H1 (cell line): ENCODE measurements around the gene CELF4. TPM values are rescaled to one million over a fixed set of nuclear protein-coding genes. Genes with fewer than 3 reads are reported as not detected.
A peak's percentile ranks its signal among the peaks of the same experiment; 100 is the strongest.

Source experiments
- CTCF ChIA-PET: fragments of 300-600 bp; sonication (Branson Sonifier 250); formaldehyde crosslinking; loops from one replicate; lab custom pipeline; 2021; ENCODE audit not compliant: partially characterized antibody; lab: Charles Lee
- POLR2A ChIA-PET: fragments of 300-600 bp; sonication (Branson Sonifier 250); formaldehyde crosslinking; loops from one replicate; lab custom pipeline; 2021; ENCODE audit warnings: inconsistent platforms; ENCODE audit not compliant: partially characterized antibody; lab: Charles Lee
- DNase-seq, 2 experiments: peaks; one replicate each; pipeline versions ENCODE4 v3.0.0 to v3.0.0-alpha.2; 2010 to 2022; ENCODE audit warnings: low spot score in 2 of 2, low read depth in 1 of 2, mixed read lengths in 1 of 2
- FAIRE-seq: peaks from 2 replicates; lab custom pipeline; 2011; peaks lifted over from hg19 to GRCh38; lab: Jason Lieb, UNC
- H2AFZ ChIP-seq: 2 replicates; pipeline ENCODE4 v1.8.1; 2012; ENCODE audit warnings: low read length, inconsistent platforms
- H2AK5ac ChIP-seq: 2 replicates; pipeline ENCODE4 v1.6.1; 2013; ENCODE audit warnings: low read depth, low read length
- H2BK120ac ChIP-seq: replicated peaks from 2 replicates; pipeline ENCODE3; 2013; ENCODE audit warnings: low read depth, low read length, inconsistent platforms
- H2BK12ac ChIP-seq: 2 replicates; pipeline ENCODE4 v1.6.1; 2013; ENCODE audit warnings: low read depth, low read length
- H2BK15ac ChIP-seq: 2 replicates; pipeline ENCODE4 v1.6.1; 2013; ENCODE audit warnings: low read length
- H2BK20ac ChIP-seq: 2 replicates; pipeline ENCODE4 v1.6.1; 2013; ENCODE audit warnings: low read length
- H2BK5ac ChIP-seq: 2 replicates; pipeline ENCODE4 v1.6.1; 2013; ENCODE audit warnings: low read depth, low read length
- H3K14ac ChIP-seq: 2 replicates; pipeline ENCODE4 v1.6.1; 2013; ENCODE audit warnings: inconsistent platforms; ENCODE audit not compliant: insufficient read length
- H3K18ac ChIP-seq: 2 replicates; pipeline ENCODE4 v1.6.1; 2013; ENCODE audit warnings: low read length; ENCODE audit errors: extremely low read depth
- H3K23ac ChIP-seq: 2 replicates; pipeline ENCODE4 v1.6.1; 2013; ENCODE audit warnings: inconsistent platforms; ENCODE audit not compliant: insufficient read length
- H3K23me2 ChIP-seq: 2 replicates; pipeline ENCODE4 v1.6.1; 2013; ENCODE audit warnings: low read depth, low read length
- H3K27ac ChIP-seq: 2 replicates; pipeline ENCODE4 v1.6.1; 2011; ENCODE audit warnings: low read depth, low read length, inconsistent platforms
- H3K27me3 ChIP-seq, 4 experiments: replicated peaks in 1 of 4; 1 replicate in 1 of 4; 2 replicates in 3 of 4; pipeline versions ENCODE4 v1.6.1 to v1.8.1; 2011 to 2013; ENCODE audit warnings: low read length in 3 of 4, mild to moderate bottlenecking in 3 of 4, inconsistent platforms in 2 of 4, mixed read lengths in 2 of 4, moderate library complexity in 1 of 4; ENCODE audit not compliant: control insufficient read depth in 3 of 4, insufficient read depth in 3 of 4; ENCODE audit errors: extremely low read depth in 1 of 4
- H3K36me3 ChIP-seq, 4 experiments: 2 replicates each; pipeline versions ENCODE4 v1.6.1 to v1.8.1; 2011 to 2013; ENCODE audit warnings: mild to moderate bottlenecking in 4 of 4, low read length in 3 of 4, moderate library complexity in 2 of 4, control low read depth in 1 of 4, inconsistent platforms in 1 of 4; ENCODE audit not compliant: insufficient read depth in 4 of 4, control insufficient read depth in 2 of 4
- H3K4ac ChIP-seq: replicated peaks from 2 replicates; pipeline ENCODE3; 2013; ENCODE audit warnings: low read length, low read depth, mixed read lengths, inconsistent platforms; ENCODE audit not compliant: insufficient read length
- H3K4me1 ChIP-seq, 4 experiments: replicated peaks in 1 of 4; 1 replicate in 1 of 4; 2 replicates in 3 of 4; pipeline versions ENCODE4 v1.6.1 to v1.8.1; 2011 to 2013; ENCODE audit warnings: low read length in 3 of 4, inconsistent platforms in 2 of 4, mixed read lengths in 1 of 4; ENCODE audit not compliant: insufficient read depth in 4 of 4, control insufficient read depth in 3 of 4
- H3K4me2 ChIP-seq, 2 experiments: 2 replicates each; pipeline versions ENCODE4 v1.6.1 to v1.8.1; 2011 to 2013; ENCODE audit warnings: low read depth in 2 of 2, low read length in 2 of 2, control low read depth in 1 of 2, inconsistent platforms in 1 of 2, mild to moderate bottlenecking in 1 of 2; ENCODE audit not compliant: insufficient read depth in 1 of 2
- H3K4me3 ChIP-seq, 4 experiments: fragments of 200-600, 300-600 bp in 1 of 4; sonication (generic), shearing (Covaris generic), sonication (Bioruptor Twin) in 1 of 4; 2 replicates each; pipeline versions ENCODE4 v1.5.1 to v1.8.1; 2011 to 2016; ENCODE audit warnings: low read length in 4 of 4, low read depth in 3 of 4, control low read depth in 2 of 4, inconsistent platforms in 2 of 4, mild to moderate bottlenecking in 2 of 4, mixed read lengths in 1 of 4, moderate library complexity in 1 of 4; ENCODE audit not compliant: insufficient read depth in 2 of 4; ENCODE audit errors: extremely low read depth in 1 of 4
- H3K56ac ChIP-seq: replicated peaks from 2 replicates; pipeline ENCODE3; 2013; ENCODE audit warnings: low read depth, mild to moderate bottlenecking, mixed read lengths, low read length, inconsistent platforms; ENCODE audit not compliant: insufficient read length
- H3K79me1 ChIP-seq: 2 replicates; pipeline ENCODE4 v1.6.1; 2013; ENCODE audit warnings: low read depth, low read length, control low read depth
- H3K79me2 ChIP-seq, 2 experiments: 2 replicates each; pipeline versions ENCODE4 v1.6.1 to v1.8.1; 2012 to 2013; ENCODE audit warnings: low read length in 2 of 2, mild to moderate bottlenecking in 2 of 2, inconsistent platforms in 1 of 2; ENCODE audit not compliant: insufficient read depth in 2 of 2, control insufficient read depth in 1 of 2
- H3K9ac ChIP-seq, 4 experiments: replicated peaks in 1 of 4; 1 replicate in 1 of 4; 2 replicates in 3 of 4; pipeline versions ENCODE4 v1.6.1 to v1.8.1; 2011 to 2013; ENCODE audit warnings: low read depth in 3 of 4, low read length in 3 of 4, control low read depth in 2 of 4, mild to moderate bottlenecking in 2 of 4, moderate library complexity in 2 of 4, inconsistent platforms in 1 of 4; ENCODE audit errors: extremely low read depth in 1 of 4
- H3K9me3 ChIP-seq, 2 experiments: 2 replicates each; pipeline versions ENCODE4 v1.6.1 to v1.8.1; 2012 to 2013; ENCODE audit warnings: mild to moderate bottlenecking in 2 of 2, moderate library complexity in 2 of 2, control low read depth in 1 of 2, inconsistent platforms in 1 of 2, low read depth in 1 of 2, low read length in 1 of 2, mixed read lengths in 1 of 2; ENCODE audit not compliant: insufficient read depth in 2 of 2
- H4K20me1 ChIP-seq, 2 experiments: replicated peaks in 1 of 2; 2 replicates each; pipeline versions ENCODE3 to v1.8.1; 2011 to 2013; ENCODE audit warnings: inconsistent platforms in 2 of 2, low read length in 2 of 2, mild to moderate bottlenecking in 1 of 2; ENCODE audit not compliant: insufficient read depth in 2 of 2, control insufficient read depth in 1 of 2
- H4K5ac ChIP-seq: 2 replicates; pipeline ENCODE4 v1.6.1; 2013; ENCODE audit warnings: low read length, low read depth, mixed read lengths, inconsistent platforms; ENCODE audit not compliant: insufficient read length
- H4K8ac ChIP-seq: 2 replicates; pipeline ENCODE4 v1.8.0; 2013; ENCODE audit warnings: mild to moderate bottlenecking, moderate library complexity, low read length, inconsistent platforms; ENCODE audit not compliant: insufficient read depth; ENCODE audit errors: extremely low read depth
- H4K91ac ChIP-seq: replicated peaks from 2 replicates; pipeline ENCODE3; 2013; ENCODE audit warnings: low read length, mixed read lengths, inconsistent platforms; ENCODE audit not compliant: insufficient read length
- BRCA1 ChIP-seq: IDR thresholded peaks from 2 replicates; pipeline ENCODE4 v1.6.1; 2012; ENCODE audit warnings: low read depth, low read length, improper control_type of control experiment
- CBX5 ChIP-seq: fragments of 300-800, 300-1000 bp; sonication (generic); IDR thresholded peaks from 2 replicates; pipeline ENCODE4 v1.7.1; 2016; ENCODE audit warnings: antibody characterized with exemption, low read length, low read depth
- EGR1 ChIP-seq: IDR thresholded peaks from 2 replicates; pipeline ENCODE4 v1.6.1; 2011; ENCODE audit warnings: low read depth, low read length, borderline replicate concordance
- POU5F1 ChIP-seq: IDR thresholded peaks from 2 replicates; pipeline ENCODE4 v1.6.1; 2011; ENCODE audit warnings: low read depth, mild to moderate bottlenecking, low read length, moderate library complexity
- RXRA ChIP-seq: IDR thresholded peaks from 2 replicates; pipeline ENCODE4 v1.6.1; 2011; ENCODE audit warnings: low read depth, mild to moderate bottlenecking, low read length, moderate library complexity; ENCODE audit not compliant: insufficient read depth
- SIRT6 ChIP-seq: IDR thresholded peaks from one replicate; pipeline ENCODE4 v1.7.1; 2012; ENCODE audit warnings: low read length, inconsistent platforms
- SIX5 ChIP-seq: IDR thresholded peaks from 2 replicates; pipeline ENCODE4 v1.6.1; 2011; ENCODE audit warnings: mild to moderate bottlenecking, low read depth, low read length
- SP4 ChIP-seq: IDR thresholded peaks from 2 replicates; pipeline ENCODE4 v1.6.1; 2012; ENCODE audit warnings: low read length, inconsistent platforms
- TBP ChIP-seq: IDR thresholded peaks from 2 replicates; pipeline ENCODE4 v1.6.1; 2011; ENCODE audit warnings: low read depth, low read length, improper control_type of control experiment
- WGBS, 2 experiments: shearing (Covaris generic) in 1 of 2; methylation state at CpG; one replicate each; pipeline versions ENCODE4 v1.1.6 to v1.1.7; 2013 to 2015; ENCODE audit warnings: low lambda C conversion rate in 2 of 2, mixed read lengths in 2 of 2, inconsistent platforms in 1 of 2, low coverage in 1 of 2, missing lambda C conversion rate in 1 of 2; ENCODE audit not compliant: insufficient replicate concordance in 2 of 2, insufficient coverage in 1 of 2, insufficient read length in 1 of 2; ENCODE audit errors: extremely low coverage in 1 of 2, missing lambda C conversion rate in 1 of 2; 5-methylcytosine and 5-hydroxymethylcytosine counted together
- polyA plus RNA-seq, 7 experiments: library from polyadenylated mRNA; depleted of rRNA in 3 of 7; stranded (reverse) in 5 of 7; unstranded in 2 of 7; fragments of >200 nt in 5 of 7; fragments of 200-250 nt in 2 of 7; gene quantifications; 1 replicate in 5 of 7; 2 replicates in 1 of 7; 4 replicates in 1 of 7; pipeline versions ENCODE4 v1.2.1 to v1.2.3, GENCODE V29; 2011 to 2013; ENCODE audit warnings: missing spikeins in 2 of 7, mixed read lengths in 2 of 7
- total RNA-seq: library from RNA; stranded (reverse); fragmentation: NEBNext Ultra II Directional; extraction: Animal tissue kit (Norgen Biotek cat#: 25700); gene quantifications from 2 replicates; pipeline ENCODE4 v1.2.1, GENCODE V29; 2021

The CELF4 gene
- total and polyA plus RNA-seq, 2 of the 8 experiments (the other 6 are each of a cell fraction or from before 2014, with no cell fraction given): 1.6 to 3.4 TPM

GRCh38 chr18:37491526-37491925 is 74.1 kb downstream of the CELF4 start:
- H2AFZ ChIP-seq: no peak overlapping the region
- no peaks in the 10 kb centered on the region; the same call in 1 of the 2 replicates for H3K23me2 ChIP-seq
- no peak overlapping the region for H3K56ac ChIP-seq
- CTCF ChIA-PET: interaction anchor here (1.0 to 2.1 kb wide), 6 partner anchors 9 to 66 kb away, joined by 3 to 9 read pairs (median 5); no protein-coding TSS in a partner anchor
- no peak overlapping the region for H3K27ac ChIP-seq
- H2BK12ac ChIP-seq: peak overlapping the region; percentile 98
- H2BK15ac ChIP-seq: peak overlapping the region; percentile 99; the same call in 1 of the 2 replicates
- no peak overlapping the region for H4K91ac ChIP-seq
- FAIRE-seq: no peak
- WGBS, 2 experiments: 94% methylated on average over 10 of the region's 10 CpGs; no CpG with 5 or more reads in 1 of the 2 experiments
- H3K36me3 ChIP-seq: no peaks in the 10 kb centered on the region
- peak overlapping the region; percentile 10 for H3K4ac ChIP-seq
- POLR2A ChIA-PET: no interaction called here
- no peak overlapping the region for H3K23ac ChIP-seq
- H3K79me2 ChIP-seq: no peaks in the 10 kb centered on the region
- no peaks in the 10 kb centered on the region for H3K9me3 ChIP-seq
- no peak overlapping the region for H2BK120ac ChIP-seq
- H3K4me3 ChIP-seq: no peak overlapping the region
- H4K5ac ChIP-seq: no peak overlapping the region
- H3K18ac ChIP-seq: peak overlapping the region; percentile 83
- DNase-seq: no peak
- H3K4me2 ChIP-seq: no peak overlapping the region
- H2BK5ac ChIP-seq: peak overlapping the region; percentile 85; the same call in 1 of the 2 replicates
- peaks cover 0 to 18% (median 13%) of the 10 kb centered on the region in 4 experiments; a peak in 6 of 7 replicates for H3K27me3 ChIP-seq
- no peak overlapping the region; a peak in 1 of 7 replicates for H3K9ac ChIP-seq
- H3K79me1 ChIP-seq: no peaks in the 10 kb centered on the region
- peak overlapping the region; percentile 75; the same call in 1 of the 2 replicates for H2AK5ac ChIP-seq
- H4K20me1 ChIP-seq: no peaks in the 10 kb centered on the region
- no peak overlapping the region for H3K14ac ChIP-seq
- H2BK20ac ChIP-seq: peak overlapping the region; percentile 99
- H3K4me1 ChIP-seq: peaks cover 0 to 36% (median 15%) of the 10 kb centered on the region in 4 experiments; a peak in 6 of 7 replicates
- no peak overlapping the region for H4K8ac ChIP-seq
- TF ChIP-seq SIX5 (no peak), SIRT6 (no peak), TBP (no peak), BRCA1 (no peak), SP4 (no peak), RXRA (no peak), EGR1 (no peak), CBX5 (no peak), POU5F1 (no peak)
